Osteocyte (in vitro differentiated cells): ENCODE data around the gene ZSCAN22. TPM values are rescaled to one million over a fixed set of nuclear protein-coding genes. Genes with fewer than 3 reads are reported as not detected.

Source experiments
- DNase-seq: peaks from one replicate; pipeline ENCODE4 v3.0.0; 2021; ENCODE audit warnings: mixed read lengths; ENCODE audit not compliant: unreplicated experiment; ENCODE audit errors: extremely low spot score
- H3K27ac Mint-ChIP-seq: one replicate; pipeline ENCODE4 v1.8.0; 2021; ENCODE audit warnings: mild to moderate bottlenecking, mixed read lengths; ENCODE audit not compliant: unreplicated experiment
- H3K27me3 Mint-ChIP-seq: one replicate; pipeline ENCODE4 v1.8.0; 2021; ENCODE audit warnings: mixed read lengths; ENCODE audit not compliant: unreplicated experiment
- H3K36me3 Mint-ChIP-seq: one replicate; pipeline ENCODE4 v1.8.0; 2021; ENCODE audit warnings: mixed read lengths; ENCODE audit not compliant: unreplicated experiment
- H3K4me1 Mint-ChIP-seq: one replicate; pipeline ENCODE4 v1.8.0; 2021; ENCODE audit warnings: mixed read lengths; ENCODE audit not compliant: unreplicated experiment
- H3K4me3 Mint-ChIP-seq: one replicate; pipeline ENCODE4 v1.8.0; 2021; ENCODE audit warnings: mild to moderate bottlenecking, moderate library complexity, mixed read lengths; ENCODE audit not compliant: unreplicated experiment
- H3K9me3 Mint-ChIP-seq: one replicate; pipeline ENCODE4 v1.8.0; 2021; ENCODE audit warnings: mixed read lengths; ENCODE audit not compliant: unreplicated experiment
- total RNA-seq: library from RNA; stranded (reverse); gene quantifications from 2 replicates; pipeline ENCODE4 v1.2.1, GENCODE V29; 2021
- TF ChIP-seq, protein P1 (sequence below): fragments of 200-600 bp; sonication (generic); IDR thresholded peaks from 2 replicates; pipeline ENCODE4 v1.5.0; 2021; ENCODE audit warnings: antibody characterized with exemption, mild to moderate bottlenecking, moderate library complexity

ZSCAN22 gene
- total RNA-seq, 1 donor from 2014 or later = 4.1 TPM

- Mint-ChIP-seq H3K27ac (no peak overlapping the region), H3K36me3 (peaks cover 2% of the 10 kb centered on the region), H3K9me3 (no peaks in the 10 kb centered on the region), H3K4me3 (no peak overlapping the region), H3K4me1 (peaks cover 9% of the 10 kb centered on the region), H3K27me3 (no peaks in the 10 kb centered on the region)
- TF ChIP-seq, protein P1, sequence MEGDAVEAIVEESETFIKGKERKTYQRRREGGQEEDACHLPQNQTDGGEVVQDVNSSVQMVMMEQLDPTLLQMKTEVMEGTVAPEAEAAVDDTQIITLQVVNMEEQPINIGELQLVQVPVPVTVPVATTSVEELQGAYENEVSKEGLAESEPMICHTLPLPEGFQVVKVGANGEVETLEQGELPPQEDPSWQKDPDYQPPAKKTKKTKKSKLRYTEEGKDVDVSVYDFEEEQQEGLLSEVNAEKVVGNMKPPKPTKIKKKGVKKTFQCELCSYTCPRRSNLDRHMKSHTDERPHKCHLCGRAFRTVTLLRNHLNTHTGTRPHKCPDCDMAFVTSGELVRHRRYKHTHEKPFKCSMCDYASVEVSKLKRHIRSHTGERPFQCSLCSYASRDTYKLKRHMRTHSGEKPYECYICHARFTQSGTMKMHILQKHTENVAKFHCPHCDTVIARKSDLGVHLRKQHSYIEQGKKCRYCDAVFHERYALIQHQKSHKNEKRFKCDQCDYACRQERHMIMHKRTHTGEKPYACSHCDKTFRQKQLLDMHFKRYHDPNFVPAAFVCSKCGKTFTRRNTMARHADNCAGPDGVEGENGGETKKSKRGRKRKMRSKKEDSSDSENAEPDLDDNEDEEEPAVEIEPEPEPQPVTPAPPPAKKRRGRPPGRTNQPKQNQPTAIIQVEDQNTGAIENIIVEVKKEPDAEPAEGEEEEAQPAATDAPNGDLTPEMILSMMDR = no peak
- DNase-seq = no peak
Measured at GRCh38 chr19:58366585-58367430, 40.0 kb downstream of the ZSCAN22 start.

DNA sequence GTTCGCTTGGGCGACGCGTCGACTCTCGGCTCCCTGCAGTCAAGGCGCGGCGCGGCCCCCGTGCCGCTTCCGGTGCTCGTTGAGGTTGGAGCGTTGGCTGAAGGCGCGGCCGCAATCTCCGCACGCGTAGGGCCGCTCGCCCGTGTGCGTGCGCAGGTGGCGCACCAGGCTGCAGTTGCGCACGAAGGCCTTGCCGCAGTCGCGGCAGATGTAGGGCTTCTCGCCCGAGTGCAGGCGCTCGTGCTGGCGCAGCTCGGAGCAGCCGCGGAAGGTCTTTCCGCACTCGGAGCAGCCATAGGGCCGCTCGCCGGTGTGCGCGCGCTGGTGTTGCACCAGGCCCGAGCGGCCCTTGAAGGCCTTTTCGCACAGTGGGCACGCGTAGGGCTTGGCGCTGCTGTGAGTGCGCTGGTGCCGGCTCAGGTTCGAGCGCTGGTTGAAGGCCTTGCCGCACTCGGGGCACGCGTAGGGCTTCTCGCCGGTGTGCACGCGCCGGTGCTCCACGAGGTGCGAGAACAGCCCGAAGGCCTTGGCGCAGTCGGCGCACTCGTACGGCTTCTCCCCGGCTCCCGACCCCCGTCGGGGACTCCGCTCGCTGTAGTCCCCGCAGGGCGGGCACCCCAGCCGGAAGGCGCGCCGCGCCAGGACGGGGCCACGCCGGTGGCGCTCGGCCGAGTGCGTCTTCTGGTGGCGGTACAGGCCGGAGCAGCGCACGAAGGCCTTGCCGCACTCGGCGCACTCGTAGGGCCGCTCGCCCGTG, 41.1 kb downstream of the ZSCAN22 start:
- Mint-ChIP-seq H3K27me3 (no peaks in the 10 kb centered on the region), H3K36me3 (peaks cover 2% of the 10 kb centered on the region), H3K27ac (no peak overlapping the region), H3K4me1 (peaks cover 2% of the 10 kb centered on the region), H3K9me3 (no peaks in the 10 kb centered on the region), H3K4me3 (no peak overlapping the region)
- DNase-seq = no peak
- TF ChIP-seq, protein P1 = no peak

DNA sequence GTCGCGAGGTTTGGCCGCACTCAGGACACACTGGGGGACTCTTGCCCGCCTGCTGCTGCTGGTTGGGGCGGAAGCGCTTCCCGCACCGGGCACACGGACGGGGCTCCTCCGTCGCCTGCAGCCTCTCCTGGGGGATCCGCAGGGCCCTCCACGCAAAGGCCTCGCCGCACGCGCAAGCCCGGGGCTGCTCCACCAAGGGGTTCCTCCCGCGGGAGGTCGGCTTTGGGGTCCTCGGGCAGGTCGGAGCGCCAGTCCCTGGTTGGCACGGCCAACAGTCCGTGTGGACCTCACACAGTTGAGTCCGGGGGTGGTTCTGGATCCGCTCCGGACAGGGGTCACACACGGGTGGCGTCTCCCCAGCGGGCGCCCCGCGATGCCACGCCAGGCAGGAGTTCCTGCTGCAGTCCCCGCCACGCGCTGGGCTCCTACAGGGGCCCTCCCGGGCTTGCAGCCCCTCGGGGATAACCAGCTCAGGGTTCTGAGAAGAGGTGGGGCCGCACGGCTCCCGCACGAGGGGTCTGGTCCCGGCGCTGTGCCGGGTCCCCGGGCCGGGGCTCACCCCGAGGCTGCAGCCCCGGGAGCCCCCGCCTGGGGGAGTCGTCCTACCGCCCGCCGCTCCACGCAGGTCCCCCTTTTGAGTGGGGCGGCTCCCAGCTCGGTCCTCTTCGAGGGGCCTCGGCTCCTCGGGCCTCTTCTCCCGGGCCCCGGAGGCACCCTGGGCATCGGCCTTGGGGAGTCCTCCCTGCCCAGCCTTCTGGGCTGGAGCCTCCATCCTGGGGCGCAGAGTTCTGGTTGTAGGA, 42.0 kb downstream of the ZSCAN22 start:
- DNase-seq = peak; percentile 78
- peaks cover 2% of the 10 kb centered on the region for H3K36me3 Mint-ChIP-seq
- TF ChIP-seq, protein P1 = no peak

GRCh38 chr19:58372311-58373133, 45.7 kb downstream of the ZSCAN22 start:
- no peaks in the 10 kb centered on the region for H3K4me1 Mint-ChIP-seq
- DNase-seq = no peak
- no peak overlapping the region for H3K27ac Mint-ChIP-seq
- no peak overlapping the region for H3K4me3 Mint-ChIP-seq
- no peaks in the 10 kb centered on the region for H3K27me3 Mint-ChIP-seq
- H3K9me3 Mint-ChIP-seq = no peaks in the 10 kb centered on the region
- TF ChIP-seq, protein P1 = no peak
- peaks cover 2% of the 10 kb centered on the region for H3K36me3 Mint-ChIP-seq

More for the DNA sequence above, 42.0 kb downstream of the ZSCAN22 start:
- H3K27ac Mint-ChIP-seq = no peak overlapping the region
- no peaks in the 10 kb centered on the region for H3K9me3 Mint-ChIP-seq
- no peak overlapping the region for H3K4me3 Mint-ChIP-seq
- H3K27me3 Mint-ChIP-seq = no peaks in the 10 kb centered on the region
- no peaks in the 10 kb centered on the region for H3K4me1 Mint-ChIP-seq
